GM12891 (cell line): ENCODE data around the gene ABCA1.

ENCODE experiments used
- PAX5 ChIP-seq: IDR thresholded peaks from 2 replicates; pipeline ENCODE4 v1.6.1; 2011; ENCODE audit warnings: low read length, moderate library complexity, mild to moderate bottlenecking; ENCODE audit not compliant: insufficient read depth, severe bottlenecking
- POLR2A ChIP-seq: IDR thresholded peaks from 2 replicates; pipeline ENCODE4 v1.6.1; 2011; ENCODE audit warnings: low read depth, low read length, control low read depth
- POLR2AphosphoS5 ChIP-seq: IDR thresholded peaks from 2 replicates; pipeline ENCODE4 v1.6.1; 2011; ENCODE audit warnings: low read depth, low read length, control low read depth
- POU2F2 ChIP-seq: IDR thresholded peaks from 2 replicates; pipeline ENCODE4 v1.6.1; 2011; ENCODE audit warnings: low read depth, mild to moderate bottlenecking, control low read depth, low read length, moderate library complexity
- SPI1 ChIP-seq: IDR thresholded peaks from 2 replicates; pipeline ENCODE4 v1.6.1; 2011; ENCODE audit warnings: low read depth, low read length, control low read depth
- TAF1 ChIP-seq: IDR thresholded peaks from 2 replicates; pipeline ENCODE4 v1.6.1; 2011; ENCODE audit warnings: low read depth, low read length, control low read depth

GRCh38 chr9:104810421-104811339 is 117.3 kb downstream of the ABCA1 start:
- no peak for TF ChIP-seq POLR2A
- TF ChIP-seq SPI1, result no peak
- no peak for TF ChIP-seq TAF1
- TF ChIP-seq POLR2AphosphoS5, result no peak
- TF ChIP-seq PAX5, result no peak
- no peak for TF ChIP-seq POU2F2
